GM18526 (cell line): ENCODE measurements around the gene METTL27.

Source experiments
- POLR2A ChIP-seq: IDR thresholded peaks from 3 replicates; pipeline ENCODE4 v1.6.1; 2011; ENCODE audit not compliant: insufficient read length; ENCODE audit errors: extremely low read depth

METTL27 gene

GRCh38 chr7:73842067-73842976 lies at the start of gene METTL27:
METTL27 (minus strand) TSS chr7:73842516; CDS start chr7:73842140, 376 bp downstream.
- TF ChIP-seq POLR2A = peak; percentile 42

GRCh38 chr7:73891178-73891885 lies 49.0 kb upstream of the METTL27 start:
- no peak for TF ChIP-seq POLR2A

- no peak for TF ChIP-seq POLR2A
Observed at GRCh38 chr7:73890555-73891147, 48.3 kb upstream of the METTL27 start.

- no peak for TF ChIP-seq POLR2A
Observed at GRCh38 chr7:73888959-73889358, 46.6 kb upstream of the METTL27 start.

- no peak for TF ChIP-seq POLR2A
Observed at GRCh38 chr7:73887762-73888161, 45.4 kb upstream of the METTL27 start.

GRCh38 chr7:73885975-73886798 lies 43.9 kb upstream of the METTL27 start:
- no peak for TF ChIP-seq POLR2A

GRCh38 chr7:73885433-73885974 lies 43.2 kb upstream of the METTL27 start:
- no peak for TF ChIP-seq POLR2A

GRCh38 chr7:73882047-73882402 lies 39.7 kb upstream of the METTL27 start:
- TF ChIP-seq POLR2A = no peak

GRCh38 chr7:73881352-73882046 lies 39.2 kb upstream of the METTL27 start:
- TF ChIP-seq POLR2A = no peak

- TF ChIP-seq POLR2A = no peak
Observed at GRCh38 chr7:73880755-73881328, 38.5 kb upstream of the METTL27 start.

- TF ChIP-seq POLR2A = no peak
Observed at GRCh38 chr7:73879977-73880681, 37.8 kb upstream of the METTL27 start.

GRCh38 chr7:73876973-73877372 lies 34.7 kb upstream of the METTL27 start:
- TF ChIP-seq POLR2A = no peak

- no peak for TF ChIP-seq POLR2A
Observed at GRCh38 chr7:73876361-73876760, 34.0 kb upstream of the METTL27 start.
